Measurements from ENCODE around the gene PAN3.

PAN3 gene

DNA sequence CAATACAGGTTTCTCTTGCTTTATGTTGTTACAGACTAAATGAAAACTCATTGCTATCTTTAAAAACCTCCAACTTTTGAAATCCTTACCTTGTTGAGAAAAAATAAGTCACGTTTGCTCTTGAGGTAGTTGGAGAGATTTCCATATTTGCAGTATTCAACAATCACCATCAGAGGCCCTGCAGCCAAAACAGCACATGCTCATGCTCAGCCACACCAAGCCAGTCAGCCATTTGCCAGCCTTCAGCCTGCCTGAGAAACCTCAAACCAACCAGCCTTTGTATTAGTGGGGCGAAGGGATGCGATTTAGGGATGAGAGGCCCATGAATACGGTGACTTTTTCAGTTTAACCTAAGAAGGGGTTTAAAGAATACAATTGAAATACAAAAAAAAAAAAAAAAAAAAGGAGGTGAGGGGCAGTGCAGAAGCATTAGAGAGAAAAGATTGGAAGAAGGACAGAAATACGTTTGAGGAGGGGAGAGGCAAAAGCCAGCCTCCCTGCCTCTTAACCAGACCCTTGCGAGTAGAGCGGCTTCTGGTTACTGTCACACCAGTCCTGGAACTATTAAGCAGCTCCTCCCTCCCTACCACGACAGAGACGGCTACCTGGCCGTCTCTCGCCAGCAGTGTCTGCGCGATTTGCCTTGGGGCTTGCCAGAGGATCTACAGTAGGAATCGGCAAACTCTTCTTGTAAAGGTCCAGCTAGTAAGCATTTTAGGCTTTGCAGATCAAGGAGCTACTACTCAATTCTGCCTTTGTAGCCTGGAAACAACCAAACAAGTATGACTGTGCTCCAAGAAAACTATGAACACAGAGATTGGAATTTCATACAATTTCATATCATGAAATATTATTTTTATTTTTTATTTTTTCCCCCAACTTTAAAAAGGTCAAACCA, 189.3 kb downstream of the PAN3 start:
- no peak for ATAC-seq
- TF ChIP-seq ZC3H10 (CRISPR knock-in tag; IDR thresholded peaks at IDR 0.05): no peak
- TF ChIP-seq PPARA (CRISPR knock-in tag; IDR thresholded peaks at IDR 0.05; ENCODE audit: borderline replicate concordance): no peak
- TF ChIP-seq CSDC2 (CRISPR knock-in tag; IDR thresholded peaks at IDR 0.05): no peak
- no peak for TF ChIP-seq ESRRG (CRISPR knock-in tag; IDR thresholded peaks at IDR 0.05)

DNA sequence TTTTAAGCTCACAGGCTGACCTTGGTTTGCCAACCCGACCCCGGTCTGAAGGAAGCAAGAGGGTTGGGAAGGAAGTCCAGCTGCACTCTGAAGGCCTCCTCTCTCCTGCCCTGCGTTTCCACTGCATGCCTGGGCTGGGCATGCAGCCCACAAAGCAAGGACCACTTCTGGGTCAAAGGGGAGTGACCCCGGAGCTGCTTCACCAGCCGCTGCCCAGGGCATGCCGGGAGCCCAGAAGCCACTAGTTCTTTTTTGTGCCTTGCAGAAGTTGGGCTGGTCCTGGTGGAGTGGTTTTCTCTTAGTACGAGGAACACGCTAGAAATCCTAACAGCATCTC, 189.9 kb downstream of the PAN3 start:
- ATAC-seq: no peak
- TF ChIP-seq ZFP30 (CRISPR knock-in tag; IDR thresholded peaks at IDR 0.05) (no peak), PPARA (CRISPR knock-in tag; IDR thresholded peaks at IDR 0.05; ENCODE audit: borderline replicate concordance) (no peak), TOX (CRISPR knock-in tag; IDR thresholded peaks at IDR 0.05; ENCODE audit: borderline replicate concordance) (no peak), ARNTL (CRISPR knock-in tag; IDR thresholded peaks at IDR 0.05; ENCODE audit: borderline replicate concordance, low read depth) (no peak), GLIS3 (CRISPR knock-in tag; IDR thresholded peaks at IDR 0.05) (no peak), CSDC2 (CRISPR knock-in tag; IDR thresholded peaks at IDR 0.05) (no peak), RARB (CRISPR knock-in tag; IDR thresholded peaks at IDR 0.05) (no peak), ISL1 (CRISPR knock-in tag; IDR thresholded peaks at IDR 0.05) (no peak), ZC3H10 (CRISPR knock-in tag; IDR thresholded peaks at IDR 0.05) (no peak)
- TF ChIP-seq, protein P1, sequence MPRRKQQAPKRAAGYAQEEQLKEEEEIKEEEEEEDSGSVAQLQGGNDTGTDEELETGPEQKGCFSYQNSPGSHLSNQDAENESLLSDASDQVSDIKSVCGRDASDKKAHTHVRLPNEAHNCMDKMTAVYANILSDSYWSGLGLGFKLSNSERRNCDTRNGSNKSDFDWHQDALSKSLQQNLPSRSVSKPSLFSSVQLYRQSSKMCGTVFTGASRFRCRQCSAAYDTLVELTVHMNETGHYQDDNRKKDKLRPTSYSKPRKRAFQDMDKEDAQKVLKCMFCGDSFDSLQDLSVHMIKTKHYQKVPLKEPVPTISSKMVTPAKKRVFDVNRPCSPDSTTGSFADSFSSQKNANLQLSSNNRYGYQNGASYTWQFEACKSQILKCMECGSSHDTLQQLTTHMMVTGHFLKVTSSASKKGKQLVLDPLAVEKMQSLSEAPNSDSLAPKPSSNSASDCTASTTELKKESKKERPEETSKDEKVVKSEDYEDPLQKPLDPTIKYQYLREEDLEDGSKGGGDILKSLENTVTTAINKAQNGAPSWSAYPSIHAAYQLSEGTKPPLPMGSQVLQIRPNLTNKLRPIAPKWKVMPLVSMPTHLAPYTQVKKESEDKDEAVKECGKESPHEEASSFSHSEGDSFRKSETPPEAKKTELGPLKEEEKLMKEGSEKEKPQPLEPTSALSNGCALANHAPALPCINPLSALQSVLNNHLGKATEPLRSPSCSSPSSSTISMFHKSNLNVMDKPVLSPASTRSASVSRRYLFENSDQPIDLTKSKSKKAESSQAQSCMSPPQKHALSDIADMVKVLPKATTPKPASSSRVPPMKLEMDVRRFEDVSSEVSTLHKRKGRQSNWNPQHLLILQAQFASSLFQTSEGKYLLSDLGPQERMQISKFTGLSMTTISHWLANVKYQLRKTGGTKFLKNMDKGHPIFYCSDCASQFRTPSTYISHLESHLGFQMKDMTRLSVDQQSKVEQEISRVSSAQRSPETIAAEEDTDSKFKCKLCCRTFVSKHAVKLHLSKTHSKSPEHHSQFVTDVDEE (CRISPR knock-in tag; IDR thresholded peaks at IDR 0.05): no peak
- TF ChIP-seq, protein P2, sequence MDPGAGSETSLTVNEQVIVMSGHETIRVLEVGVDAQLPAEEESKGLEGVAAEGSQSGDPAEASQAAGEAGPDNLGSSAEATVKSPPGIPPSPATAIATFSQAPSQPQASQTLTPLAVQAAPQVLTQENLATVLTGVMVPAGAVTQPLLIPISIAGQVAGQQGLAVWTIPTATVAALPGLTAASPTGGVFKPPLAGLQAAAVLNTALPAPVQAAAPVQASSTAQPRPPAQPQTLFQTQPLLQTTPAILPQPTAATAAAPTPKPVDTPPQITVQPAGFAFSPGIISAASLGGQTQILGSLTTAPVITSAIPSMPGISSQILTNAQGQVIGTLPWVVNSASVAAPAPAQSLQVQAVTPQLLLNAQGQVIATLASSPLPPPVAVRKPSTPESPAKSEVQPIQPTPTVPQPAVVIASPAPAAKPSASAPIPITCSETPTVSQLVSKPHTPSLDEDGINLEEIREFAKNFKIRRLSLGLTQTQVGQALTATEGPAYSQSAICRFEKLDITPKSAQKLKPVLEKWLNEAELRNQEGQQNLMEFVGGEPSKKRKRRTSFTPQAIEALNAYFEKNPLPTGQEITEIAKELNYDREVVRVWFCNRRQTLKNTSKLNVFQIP (CRISPR knock-in tag; IDR thresholded peaks at IDR 0.05; ENCODE audit: borderline replicate concordance, low read depth): no peak

DNA sequence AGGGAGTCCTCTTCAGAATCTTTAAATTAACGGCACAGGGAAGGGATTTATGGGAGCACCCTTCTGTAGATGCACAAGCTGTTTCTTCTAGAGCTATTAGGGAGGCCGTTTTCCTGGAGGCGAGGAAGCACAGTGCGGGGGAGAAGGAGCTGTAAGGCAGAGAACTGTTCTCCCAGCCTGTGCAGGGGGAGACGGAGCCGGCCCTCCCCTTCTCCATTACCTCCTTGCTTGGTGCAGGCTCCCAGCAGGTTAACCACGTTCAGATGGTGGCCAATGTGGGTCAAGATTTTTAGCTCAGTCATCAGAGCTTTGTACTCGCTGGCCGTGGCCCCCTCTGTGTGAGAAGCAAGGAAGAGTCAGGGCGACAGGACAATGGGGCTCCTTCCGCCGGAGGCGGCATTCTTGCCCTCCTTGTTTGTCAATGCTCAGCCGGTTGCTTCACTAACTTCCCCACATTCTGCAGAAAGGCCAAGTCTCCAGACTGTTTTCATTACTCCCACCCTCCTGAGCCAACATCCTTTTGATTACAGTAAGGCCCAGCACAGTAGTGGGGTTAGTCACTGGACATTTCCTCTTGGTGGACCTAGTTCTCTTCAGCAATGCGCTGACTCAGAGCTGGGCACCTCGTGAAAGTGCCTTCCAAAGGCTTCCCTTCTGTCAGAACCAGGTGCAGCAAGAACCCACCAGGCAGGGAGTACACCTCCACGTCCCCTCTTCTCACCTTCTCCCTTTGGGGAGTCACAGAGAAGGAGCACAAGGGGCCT, 191.2 kb downstream of the PAN3 start:
- no peak for TF ChIP-seq ISL1 (CRISPR knock-in tag; IDR thresholded peaks at IDR 0.05)
- no peak for TF ChIP-seq ZNF8 (CRISPR knock-in tag; IDR thresholded peaks at IDR 0.05)
- TF ChIP-seq RARB (CRISPR knock-in tag; IDR thresholded peaks at IDR 0.05): no peak
- TF ChIP-seq, protein P1 (CRISPR knock-in tag; IDR thresholded peaks at IDR 0.05): no peak
- TF ChIP-seq BACH2 (CRISPR knock-in tag; IDR thresholded peaks at IDR 0.05; ENCODE audit: borderline replicate concordance): no peak
- TF ChIP-seq PPARA (CRISPR knock-in tag; IDR thresholded peaks at IDR 0.05; ENCODE audit: borderline replicate concordance): no peak
- TF ChIP-seq SNAI2 (CRISPR knock-in tag; IDR thresholded peaks at IDR 0.05): no peak
- TF ChIP-seq GLIS3 (CRISPR knock-in tag; IDR thresholded peaks at IDR 0.05): no peak
- TF ChIP-seq, protein P3, sequence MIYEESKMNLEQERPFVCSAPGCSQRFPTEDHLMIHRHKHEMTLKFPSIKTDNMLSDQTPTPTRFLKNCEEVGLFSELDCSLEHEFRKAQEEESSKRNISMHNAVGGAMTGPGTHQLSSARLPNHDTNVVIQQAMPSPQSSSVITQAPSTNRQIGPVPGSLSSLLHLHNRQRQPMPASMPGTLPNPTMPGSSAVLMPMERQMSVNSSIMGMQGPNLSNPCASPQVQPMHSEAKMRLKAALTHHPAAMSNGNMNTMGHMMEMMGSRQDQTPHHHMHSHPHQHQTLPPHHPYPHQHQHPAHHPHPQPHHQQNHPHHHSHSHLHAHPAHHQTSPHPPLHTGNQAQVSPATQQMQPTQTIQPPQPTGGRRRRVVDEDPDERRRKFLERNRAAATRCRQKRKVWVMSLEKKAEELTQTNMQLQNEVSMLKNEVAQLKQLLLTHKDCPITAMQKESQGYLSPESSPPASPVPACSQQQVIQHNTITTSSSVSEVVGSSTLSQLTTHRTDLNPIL (CRISPR knock-in tag; IDR thresholded peaks at IDR 0.05; ENCODE audit: low read depth): no peak
- peak; percentile 78 for ATAC-seq

All from SK-N-SH treated with all-trans-retinoic acid at 6 μM for 48 hours (cell line).